Activated CD4-positive, CD25-positive, alpha-beta regulatory T cell treated with anti-CD3 and anti-CD28 coated beads, Interleukin-2, amount 50 U/mL, for 16 hours (primary cell): Measurements from ENCODE around the gene CDHR1.

ENCODE experiments used
- DNase-seq: peaks from one replicate; pipeline ENCODE4 v3.0.0-alpha.2; 2020; ENCODE audit warnings: low read depth, low spot score

Gene CDHR1

GRCh38 chr10:84262190-84262956 is 68.0 kb downstream of the CDHR1 start:
- no peak for DNase-seq

- no peak for DNase-seq
These were observed 69.4 kb downstream of the CDHR1 start for GRCh38 chr10:84263716-84264115.

- peak; percentile 41 for DNase-seq
These were observed 70.3 kb downstream of the CDHR1 start for GRCh38 chr10:84264611-84265141.

GRCh38 chr10:84265418-84265817 is 71.1 kb downstream of the CDHR1 start:
- DNase-seq, result no peak

- no peak for DNase-seq
These were observed 73.3 kb downstream of the CDHR1 start for GRCh38 chr10:84267503-84268126.

GRCh38 chr10:84269162-84269561 is 74.8 kb downstream of the CDHR1 start:
- DNase-seq, result no peak
